ENCODE data around the gene SLC39A1. TPM values are rescaled to one million over a fixed set of nuclear protein-coding genes. Genes with fewer than 3 reads are reported as not detected.

SLC39A1 gene
- total and polyA plus RNA-seq, 2 of the 4 experiments (the other 2 are of a cell fraction) = 89.1 to 97.7 TPM

DNA sequence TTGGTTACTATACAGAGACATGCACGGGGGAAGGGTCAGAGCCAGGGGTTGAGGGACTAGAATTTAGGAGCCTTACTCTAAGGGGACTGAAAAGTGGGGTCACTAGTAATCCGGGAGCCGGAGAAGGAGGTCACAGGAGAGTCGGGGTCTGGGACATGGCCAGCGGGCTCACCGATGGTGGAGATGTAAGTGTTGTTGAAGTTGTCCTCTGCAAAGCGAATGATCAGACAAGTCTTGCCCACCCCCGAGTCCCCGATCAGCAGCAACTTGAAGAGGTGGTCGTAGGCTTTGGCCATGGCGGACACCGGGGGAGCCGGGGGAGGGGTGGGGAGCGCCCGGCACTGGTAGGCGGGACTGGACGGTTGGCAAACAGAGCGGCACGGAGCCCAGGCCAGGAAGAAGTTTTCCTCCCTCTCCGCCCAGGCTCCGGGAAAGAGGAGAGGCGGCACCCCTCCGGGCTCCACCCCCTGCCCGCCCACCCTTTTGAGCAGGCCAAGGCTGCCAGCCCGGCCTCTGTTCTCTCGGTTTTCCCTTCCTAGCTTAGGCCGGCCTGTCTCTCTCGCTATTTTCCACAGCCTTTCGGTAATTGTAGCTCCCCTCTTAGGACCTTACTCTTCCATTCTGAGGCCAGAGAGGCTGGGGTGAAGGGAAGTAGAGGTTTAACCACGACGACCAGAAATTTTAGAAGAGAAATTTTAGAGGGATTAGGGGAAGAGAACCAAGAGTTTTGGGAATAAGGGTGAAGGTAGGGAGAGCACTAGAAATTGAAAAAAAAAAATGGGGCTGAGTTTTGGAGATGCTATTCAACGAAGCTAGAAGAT lies 22.8 kb upstream of the SLC39A1 start, which contains the start of gene RAB13:
Gene RAB13, minus strand, starts transcription at position 399 of the 821 bp plus-strand sequence. Its CDS starts 103 bp downstream, at position 296.
- peak within 1 kb of the TSS; percentile 99 for H2BK15ac ChIP-seq (ENCODE audit: low read depth, low read length)
- WGBS, 2 experiments (ENCODE audit: extremely low coverage in 2 of 2, insufficient read length in 1 of 2) = 0% methylated on average over 3 of the region's 32 CpGs; no CpG with 5 or more reads in 1 of the 2 experiments
- H3K27ac ChIP-seq (ENCODE audit: insufficient read depth, low read length) = peak within 1 kb of the TSS; percentile 97
- H3K56ac ChIP-seq (ENCODE audit: extremely low read depth, insufficient read depth, low read length) = peak within 1 kb of the TSS; percentile 99
- peak within 1 kb of the TSS; percentile 92 for H3K18ac ChIP-seq (ENCODE audit: low read depth, low read length)
- intact Hi-C loops (cut with micrococcal nuclease) = loop anchor here (1.0 to 10.0 kb wide), 5 partner anchors 23 to 481 kb away; partner anchors contain the start of gene SLC39A1
- peak within 1 kb of the TSS; percentile 100 for H2AK9ac ChIP-seq (replicated peaks; ENCODE audit: low read depth, low read length, poor library complexity)
- peak within 1 kb of the TSS; percentile 66 for H4K5ac ChIP-seq (ENCODE audit: low read depth, low read length)
- H3K4me2 ChIP-seq (ENCODE audit: low read depth, low read length) = peak within 1 kb of the TSS; percentile 97
- peak within 1 kb of the TSS; percentile 100 for H3K14ac ChIP-seq (replicated peaks; ENCODE audit: low read depth, low read length)
- H3K4ac ChIP-seq (ENCODE audit: low read depth, low read length) = peak within 1 kb of the TSS; percentile 99
- TF ChIP-seq MAZ (IDR thresholded peaks at IDR 0.05; ENCODE audit: borderline replicate concordance, low read depth, low read length) (peak; percentile 7; the same call in 1 of the 2 replicates), CEBPB (IDR thresholded peaks at IDR 0.05; ENCODE audit: low read depth, low read length) (no peak), MXI1 (IDR thresholded peaks at IDR 0.05; ENCODE audit: borderline replicate concordance, low read depth, low read length) (peak; percentile 6; the same call in 1 of the 2 replicates)
- peak within 1 kb of the TSS; percentile 90 for H2AFZ ChIP-seq (replicated peaks; ENCODE audit: low read length, poor library complexity)
- peaks cover 25 to 43% of the 10 kb centered on the region in 2 experiments for H3K79me1 ChIP-seq (ENCODE audit: low read depth in 1 of 2, low read length in 2 of 2)
- peak within 1 kb of the TSS; percentile 95 to 96 for H4K8ac ChIP-seq (ENCODE audit: low read depth in 2 of 2, low read length in 2 of 2)
- H3K9ac ChIP-seq (ENCODE audit: low read depth, low read length) = peak within 1 kb of the TSS; percentile 98
- ATAC-seq (ENCODE audit: low read depth) (peak; percentile 81), DNase-seq (peak; percentile 80)
- H2AK5ac ChIP-seq (ENCODE audit: low read depth, low read length) = peak within 1 kb of the TSS; percentile 100
- no peaks in the 10 kb centered on the region for H3K27me3 ChIP-seq (ENCODE audit: control insufficient read depth, insufficient read depth, low read length)
- BruUV-seq (replicated peaks) = no TSS peak
- peak within 1 kb of the TSS; percentile 59 for H3K4me3 ChIP-seq (ENCODE audit: insufficient read depth, low read depth, low read length)
- in situ Hi-C loops (cut with MboI; ENCODE audit: low sequenced_read_pairs) = no loop called here
- H2BK20ac ChIP-seq (ENCODE audit: low read depth, low read length) = peak within 1 kb of the TSS; percentile 76
- CTCF ChIA-PET = interaction anchor here (0.6 to 2.5 kb wide), 10 partner anchors 19 to 622 kb away, joined by 3 to 8 read pairs (median 4); partner anchors contain the start of genes DENND4B and SLC39A1
- peaks cover 4% of the 10 kb centered on the region for H3K4me1 ChIP-seq (ENCODE audit: control insufficient read depth, insufficient read depth, low read length)
- peak within 1 kb of the TSS; percentile 97 for H2BK5ac ChIP-seq (ENCODE audit: low read depth, low read length, poor library complexity, severe bottlenecking)
- peak within 1 kb of the TSS; percentile 98 for H4K91ac ChIP-seq (ENCODE audit: insufficient read depth, low read depth, low read length)
- H3K9me1 ChIP-seq (ENCODE audit: insufficient read depth, low read length) = peaks cover 8% of the 10 kb centered on the region
- dilution Hi-C loops (cut with HindIII; ENCODE audit: low sequenced_read_pairs, unreplicated experiment) = no loop called here
- peak within 1 kb of the TSS; percentile 97 for H3K23ac ChIP-seq (ENCODE audit: low read depth, low read length)
- H4K20me1 ChIP-seq (ENCODE audit: insufficient read depth, low read length) = no peaks in the 10 kb centered on the region
- H3K9me3 ChIP-seq (ENCODE audit: control insufficient read depth, insufficient read depth, low read length) = no peaks in the 10 kb centered on the region
- H2BK120ac ChIP-seq (ENCODE audit: low read depth, low read length) = peak within 1 kb of the TSS; percentile 84
- peaks cover 19% of the 10 kb centered on the region for H3K36me3 ChIP-seq (ENCODE audit: control insufficient read depth, insufficient read depth, low read length)
- POLR2A ChIA-PET (ENCODE audit: unreplicated experiment) = interaction anchor here (0.6 kb wide), 1 partner anchor 40 kb away, joined by 3 read pairs; the partner anchor contains the start of gene DENND4B
